ENCODE data around the gene ASB18. TPM values are rescaled to one million over a fixed set of nuclear protein-coding genes. Genes with fewer than 3 reads are reported as not detected.

ASB18 gene
- polyA plus RNA-seq, 3 donors, result not detected

DNA sequence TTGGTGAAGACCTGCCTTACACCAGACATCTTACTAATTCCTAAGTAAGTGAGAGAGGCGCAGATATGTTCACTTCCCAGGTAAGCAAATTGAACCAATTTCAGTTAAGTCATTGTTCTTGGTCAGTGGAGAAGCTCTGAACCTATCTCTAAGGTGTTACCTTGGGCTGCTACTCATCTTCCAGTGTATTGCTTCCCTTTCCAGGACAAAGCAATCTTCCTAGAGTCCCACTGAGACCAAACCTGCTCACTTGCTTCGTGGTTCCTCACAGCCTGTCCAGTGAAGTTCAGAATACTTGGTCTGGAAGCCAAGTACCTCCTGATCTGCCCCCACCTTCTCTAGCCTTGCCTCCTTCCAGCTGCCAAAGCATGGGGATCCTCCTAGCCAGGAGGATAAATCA lies 73.5 kb downstream of the ASB18 start:
- Histone ChIP-seq H4K20me1 (ENCODE audit: insufficient read depth, low read length) (no peaks in the 10 kb centered on the region), H3K4me1 (ENCODE audit: control insufficient read depth in 1 of 2, insufficient read depth in 2 of 2, low read length in 2 of 2) (no peaks in the 10 kb centered on the region), H3K27me3 (ENCODE audit: control insufficient read depth in 2 of 2, insufficient read depth in 2 of 2, low read length in 2 of 2) (peaks cover 0 to 3% of the 10 kb centered on the region in 2 donors), H3K4me2 (replicated peaks; ENCODE audit: extremely low read depth, low read length, poor library complexity, severe bottlenecking) (no peak overlapping the region), H3K4me3 (replicated peaks in 1 of 3; ENCODE audit: low read depth in 2 of 3, low read length in 3 of 3) (no peak overlapping the region), H3K27ac (ENCODE audit: low read depth in 1 of 2, low read length in 2 of 2) (no peak overlapping the region), H3K36me3 (replicated peaks in 1 of 2; ENCODE audit: control insufficient read depth in 1 of 2, insufficient read depth in 2 of 2, low read length in 2 of 2) (no peaks in the 10 kb centered on the region), H2AFZ (ENCODE audit: insufficient read depth, low read depth, low read length, poor library complexity, severe bottlenecking) (no peak overlapping the region), H3K9me3 (replicated peaks in 1 of 2; ENCODE audit: control insufficient read depth in 1 of 2, insufficient read depth in 1 of 2, low read length in 2 of 2) (no peaks in the 10 kb centered on the region), H3K79me2 (ENCODE audit: insufficient read depth, low read length) (no peaks in the 10 kb centered on the region), H3K9ac (ENCODE audit: insufficient read depth, low read length, poor library complexity, severe bottlenecking) (no peak overlapping the region)
- intact Hi-C loops (cut with micrococcal nuclease), result no loop called here
- no peak overlapping the region for H3K4me3 Mint-ChIP-seq
- TF ChIP-seq, protein P1, sequence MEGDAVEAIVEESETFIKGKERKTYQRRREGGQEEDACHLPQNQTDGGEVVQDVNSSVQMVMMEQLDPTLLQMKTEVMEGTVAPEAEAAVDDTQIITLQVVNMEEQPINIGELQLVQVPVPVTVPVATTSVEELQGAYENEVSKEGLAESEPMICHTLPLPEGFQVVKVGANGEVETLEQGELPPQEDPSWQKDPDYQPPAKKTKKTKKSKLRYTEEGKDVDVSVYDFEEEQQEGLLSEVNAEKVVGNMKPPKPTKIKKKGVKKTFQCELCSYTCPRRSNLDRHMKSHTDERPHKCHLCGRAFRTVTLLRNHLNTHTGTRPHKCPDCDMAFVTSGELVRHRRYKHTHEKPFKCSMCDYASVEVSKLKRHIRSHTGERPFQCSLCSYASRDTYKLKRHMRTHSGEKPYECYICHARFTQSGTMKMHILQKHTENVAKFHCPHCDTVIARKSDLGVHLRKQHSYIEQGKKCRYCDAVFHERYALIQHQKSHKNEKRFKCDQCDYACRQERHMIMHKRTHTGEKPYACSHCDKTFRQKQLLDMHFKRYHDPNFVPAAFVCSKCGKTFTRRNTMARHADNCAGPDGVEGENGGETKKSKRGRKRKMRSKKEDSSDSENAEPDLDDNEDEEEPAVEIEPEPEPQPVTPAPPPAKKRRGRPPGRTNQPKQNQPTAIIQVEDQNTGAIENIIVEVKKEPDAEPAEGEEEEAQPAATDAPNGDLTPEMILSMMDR (IDR thresholded peaks at IDR 0.05), result no peak
- 100% methylated on average over 1 of the region's 2 CpGs for WGBS (ENCODE audit: insufficient coverage)
- H3K36me3 Mint-ChIP-seq, result no peaks in the 10 kb centered on the region
- DNase-seq, result no peak
- H3K9me3 Mint-ChIP-seq, result peaks cover 0 to 4% (median 0%) of the 10 kb centered on the region in 7 donors
- H3K27me3 Mint-ChIP-seq (ENCODE audit: low read depth in 3 of 3), result peaks cover 3 to 9% (median 9%) of the 10 kb centered on the region in 3 donors
- H3K27ac Mint-ChIP-seq, result no peak overlapping the region
- H3K4me1 Mint-ChIP-seq, result no peaks in the 10 kb centered on the region

GRCh38 chr2:236184701-236185100 lies 79.5 kb downstream of the ASB18 start:
- Histone ChIP-seq H3K36me3 (replicated peaks in 1 of 2; ENCODE audit: control insufficient read depth in 1 of 2, insufficient read depth in 2 of 2, low read length in 2 of 2) (no peaks in the 10 kb centered on the region), H3K9me3 (replicated peaks in 1 of 2; ENCODE audit: control insufficient read depth in 1 of 2, insufficient read depth in 1 of 2, low read length in 2 of 2) (peaks cover 4% of the 10 kb centered on the region in 2 donors), H4K20me1 (ENCODE audit: insufficient read depth, low read length) (no peaks in the 10 kb centered on the region), H3K27me3 (ENCODE audit: control insufficient read depth in 2 of 2, insufficient read depth in 2 of 2, low read length in 2 of 2) (peaks cover 19 to 27% of the 10 kb centered on the region in 2 donors), H3K4me1 (ENCODE audit: control insufficient read depth in 1 of 2, insufficient read depth in 2 of 2, low read length in 2 of 2) (no peaks in the 10 kb centered on the region), H3K4me2 (replicated peaks; ENCODE audit: extremely low read depth, low read length, poor library complexity, severe bottlenecking) (no peak overlapping the region), H3K9ac (ENCODE audit: insufficient read depth, low read length, poor library complexity, severe bottlenecking) (no peak overlapping the region), H3K27ac (ENCODE audit: low read depth in 1 of 2, low read length in 2 of 2) (no peak overlapping the region), H2AFZ (ENCODE audit: insufficient read depth, low read depth, low read length, poor library complexity, severe bottlenecking) (no peak overlapping the region), H3K79me2 (ENCODE audit: insufficient read depth, low read length) (no peaks in the 10 kb centered on the region), H3K4me3 (replicated peaks in 1 of 3; ENCODE audit: low read depth in 2 of 3, low read length in 3 of 3) (no peak overlapping the region)
- intact Hi-C loops (cut with micrococcal nuclease), result no loop called here
- 89% methylated on average over 4 of the region's 4 CpGs for WGBS (ENCODE audit: insufficient coverage)
- H3K27ac Mint-ChIP-seq, result no peak overlapping the region
- H3K27me3 Mint-ChIP-seq (ENCODE audit: low read depth in 3 of 3), result peaks cover 34 to 51% (median 36%) of the 10 kb centered on the region in 3 donors
- peaks cover 0 to under 1% of the 10 kb centered on the region in 2 donors for H3K36me3 Mint-ChIP-seq
- no peaks in the 10 kb centered on the region for H3K4me1 Mint-ChIP-seq
- DNase-seq, result no peak
- TF ChIP-seq, protein P1 (IDR thresholded peaks at IDR 0.05), result no peak
- no peak overlapping the region for H3K4me3 Mint-ChIP-seq
- peaks cover 0 to 7% (median 4%) of the 10 kb centered on the region in 7 donors for H3K9me3 Mint-ChIP-seq
